ENCODE data around the gene VTI1A.

DNA sequence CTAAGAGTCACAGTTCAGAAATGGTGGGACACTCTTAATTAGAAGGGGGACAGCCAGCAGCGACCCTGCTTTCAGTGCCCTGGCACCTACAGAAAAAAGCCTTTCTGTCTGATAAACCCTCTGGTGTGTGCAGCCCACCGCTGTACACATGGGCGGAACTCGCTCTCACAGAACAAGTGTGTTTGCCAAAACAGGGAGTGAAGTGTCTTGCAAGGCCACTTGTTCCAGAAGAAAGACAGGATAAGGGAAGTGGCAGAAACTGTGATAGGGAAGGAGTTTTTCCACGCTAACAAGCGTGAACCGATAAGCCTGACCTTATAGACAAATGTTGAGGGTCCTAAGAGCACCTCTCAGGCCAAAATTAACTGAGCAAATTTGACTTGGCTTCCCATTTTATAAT is 299.3 kb downstream of the VTI1A start:
- TF ChIP-seq CHD1 (IDR thresholded peaks at IDR 0.05; ENCODE audit: low read length) (no peak), SRF (CRISPR knock-in tag; IDR thresholded peaks at IDR 0.05) (no peak), LEF1 (IDR thresholded peaks at IDR 0.05) (no peak), HMG20B (CRISPR knock-in tag; IDR thresholded peaks at IDR 0.05) (no peak), SMC3 (conservative IDR thresholded peaks at IDR 0.05; ENCODE audit: insufficient read depth, low read depth, low read length) (no peak), TCF7L2 (IDR thresholded peaks at IDR 0.05; ENCODE audit: low read depth, low read length) (no peak), E2F8 (IDR thresholded peaks at IDR 0.05; ENCODE audit: low read depth, partially characterized antibody) (no peak), POLR2AphosphoS5 (IDR thresholded peaks at IDR 0.05; ENCODE audit: control insufficient read depth, insufficient read depth, low read depth, low read length) (no peak)
- TF ChIP-seq, protein P1, sequence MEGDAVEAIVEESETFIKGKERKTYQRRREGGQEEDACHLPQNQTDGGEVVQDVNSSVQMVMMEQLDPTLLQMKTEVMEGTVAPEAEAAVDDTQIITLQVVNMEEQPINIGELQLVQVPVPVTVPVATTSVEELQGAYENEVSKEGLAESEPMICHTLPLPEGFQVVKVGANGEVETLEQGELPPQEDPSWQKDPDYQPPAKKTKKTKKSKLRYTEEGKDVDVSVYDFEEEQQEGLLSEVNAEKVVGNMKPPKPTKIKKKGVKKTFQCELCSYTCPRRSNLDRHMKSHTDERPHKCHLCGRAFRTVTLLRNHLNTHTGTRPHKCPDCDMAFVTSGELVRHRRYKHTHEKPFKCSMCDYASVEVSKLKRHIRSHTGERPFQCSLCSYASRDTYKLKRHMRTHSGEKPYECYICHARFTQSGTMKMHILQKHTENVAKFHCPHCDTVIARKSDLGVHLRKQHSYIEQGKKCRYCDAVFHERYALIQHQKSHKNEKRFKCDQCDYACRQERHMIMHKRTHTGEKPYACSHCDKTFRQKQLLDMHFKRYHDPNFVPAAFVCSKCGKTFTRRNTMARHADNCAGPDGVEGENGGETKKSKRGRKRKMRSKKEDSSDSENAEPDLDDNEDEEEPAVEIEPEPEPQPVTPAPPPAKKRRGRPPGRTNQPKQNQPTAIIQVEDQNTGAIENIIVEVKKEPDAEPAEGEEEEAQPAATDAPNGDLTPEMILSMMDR (IDR thresholded peaks at IDR 0.05 in 2 of 3, conservative IDR thresholded peaks at IDR 0.05 in 1 of 3; ENCODE audit: insufficient read depth in 2 of 3, low read depth in 1 of 3, low read length in 3 of 3), result no peak

Measured in K562 (cell line).